Mesothelial cell of epicardium (in vitro differentiated cells): ENCODE measurements around the gene PCGF1. TPM values are rescaled to one million over a fixed set of nuclear protein-coding genes. Genes with fewer than 3 reads are reported as not detected.

Source experiments
- DNase-seq, 2 experiments: peaks; one replicate each; pipeline ENCODE4 v3.0.0; 2021; ENCODE audit warnings: low spot score in 2 of 2; ENCODE audit not compliant: unreplicated experiment in 2 of 2
- H3K27ac Mint-ChIP-seq: 2 replicates; pipeline ENCODE4 v1.8.0; 2021; ENCODE audit warnings: mixed read lengths
- H3K27me3 Mint-ChIP-seq: 2 replicates; pipeline ENCODE4 v1.8.0; 2021; ENCODE audit warnings: low read depth, mixed read lengths
- H3K36me3 Mint-ChIP-seq: 2 replicates; pipeline ENCODE4 v1.8.0; 2021; ENCODE audit warnings: mixed read lengths
- H3K4me1 Mint-ChIP-seq: 2 replicates; pipeline ENCODE4 v1.8.0; 2021; ENCODE audit warnings: mixed read lengths
- H3K4me3 Mint-ChIP-seq: 2 replicates; pipeline ENCODE4 v1.8.0; 2021; ENCODE audit warnings: mild to moderate bottlenecking, moderate library complexity, mixed read lengths
- H3K9me3 Mint-ChIP-seq: 2 replicates; pipeline ENCODE4 v1.8.0; 2021; ENCODE audit warnings: mixed read lengths
- CTCF ChIP-seq: fragments of 200-600 bp; sonication (generic); IDR thresholded peaks from one replicate; pipeline ENCODE4 v1.5.0; 2021; ENCODE audit warnings: antibody characterized with exemption; ENCODE audit not compliant: unreplicated experiment
- total RNA-seq: library from RNA; stranded (reverse); gene quantifications from 3 replicates; pipeline ENCODE4 v1.2.1, GENCODE V29; 2021

Gene PCGF1
- total RNA-seq, 1 donor from 2014 or later: 17.0 TPM

GRCh38 chr2:74504591-74504990 is 2.9 kb downstream of the PCGF1 start:
- no peak for TF ChIP-seq CTCF
- peaks cover 16% of the 10 kb centered on the region for H3K36me3 Mint-ChIP-seq
- H3K27me3 Mint-ChIP-seq: peaks cover 64% of the 10 kb centered on the region
- H3K9me3 Mint-ChIP-seq: no peaks in the 10 kb centered on the region
- no peak overlapping the region for H3K27ac Mint-ChIP-seq
- peak overlapping the region; percentile 68 for H3K4me3 Mint-ChIP-seq
- peaks cover 49% of the 10 kb centered on the region for H3K4me1 Mint-ChIP-seq
- DNase-seq: no peak

GRCh38 chr2:74503506-74504475 is 3.7 kb downstream of the PCGF1 start:
- Mint-ChIP-seq H3K36me3 (peaks cover 16% of the 10 kb centered on the region), H3K27me3 (peaks cover 70% of the 10 kb centered on the region), H3K4me1 (peaks cover 54% of the 10 kb centered on the region)

GRCh38 chr2:74502720-74503505 is 4.6 kb downstream of the PCGF1 start:
- TF ChIP-seq CTCF: no peak
- H3K4me3 Mint-ChIP-seq: peak overlapping the region; percentile 68
- H3K27me3 Mint-ChIP-seq: peaks cover 74% of the 10 kb centered on the region
- H3K27ac Mint-ChIP-seq: no peak overlapping the region
- H3K9me3 Mint-ChIP-seq: no peaks in the 10 kb centered on the region
- peaks cover 55% of the 10 kb centered on the region for H3K4me1 Mint-ChIP-seq
- peak in 1 of 2 experiments; percentile 61 for DNase-seq
- H3K36me3 Mint-ChIP-seq: peaks cover 16% of the 10 kb centered on the region

More at GRCh38 chr2:74503506-74504475, 3.7 kb downstream of the PCGF1 start:
- DNase-seq: no peak
- no peaks in the 10 kb centered on the region for H3K9me3 Mint-ChIP-seq
- no peak overlapping the region for H3K27ac Mint-ChIP-seq
- H3K4me3 Mint-ChIP-seq: peak overlapping the region; percentile 68
- TF ChIP-seq CTCF: no peak

GRCh38 chr2:74502147-74502719 is 5.3 kb downstream of the PCGF1 start:
- TF ChIP-seq CTCF: no peak
- H3K27ac Mint-ChIP-seq: no peak overlapping the region
- peak overlapping the region; percentile 68 for H3K4me3 Mint-ChIP-seq
- no peaks in the 10 kb centered on the region for H3K9me3 Mint-ChIP-seq
- H3K36me3 Mint-ChIP-seq: peaks cover 16% of the 10 kb centered on the region
- DNase-seq: no peak
- peaks cover 59% of the 10 kb centered on the region for H3K4me1 Mint-ChIP-seq
- peaks cover 81% of the 10 kb centered on the region for H3K27me3 Mint-ChIP-seq

GRCh38 chr2:74501335-74502071 is 6.0 kb downstream of the PCGF1 start:
- Mint-ChIP-seq H3K27ac (no peak overlapping the region), H3K4me1 (peaks cover 51% of the 10 kb centered on the region), H3K9me3 (no peaks in the 10 kb centered on the region), H3K4me3 (peak overlapping the region; percentile 68), H3K27me3 (peaks cover 88% of the 10 kb centered on the region), H3K36me3 (peaks cover 13% of the 10 kb centered on the region)
- TF ChIP-seq CTCF: no peak
- no peak for DNase-seq
